Measurements from ENCODE around the gene FAR2. TPM values are rescaled to one million over a fixed set of nuclear protein-coding genes. Genes with fewer than 3 reads are reported as not detected.
"Not testable (repeated sequence)": the region's sequence is repeated elsewhere in the genome, so short reads cannot be mapped to it uniquely, and the experiment has no call there.

FAR2 gene
- total RNA-seq, 1 donor from 2014 or later = 13.5 TPM

- no peak for TF ChIP-seq CTCF (conservative IDR thresholded peaks at IDR 0.05; ENCODE audit: low read depth, low read length)
- no peak overlapping the region for H3K4me3 ChIP-seq (ENCODE audit: low read depth, low read length)
- no peak for DNase-seq (ENCODE audit: low read depth)
Measured at GRCh38 chr12:29256598-29256997, 107.5 kb downstream of the FAR2 start.

GRCh38 chr12:29257687-29258086 lies 108.6 kb downstream of the FAR2 start:
- not testable (repeated sequence) for H3K4me3 ChIP-seq (ENCODE audit: low read depth, low read length); DNase-seq (ENCODE audit: low read depth)

- DNase-seq (ENCODE audit: low read depth) = no peak
- no peak overlapping the region for H3K4me3 ChIP-seq (ENCODE audit: low read depth, low read length)
- no peak for TF ChIP-seq CTCF (conservative IDR thresholded peaks at IDR 0.05; ENCODE audit: low read depth, low read length)
Measured at GRCh38 chr12:29264424-29264823, 115.3 kb downstream of the FAR2 start.

GRCh38 chr12:29269706-29270408 lies 120.8 kb downstream of the FAR2 start:
- H3K4me3 ChIP-seq (ENCODE audit: low read depth, low read length) = no peak overlapping the region
- no peak for TF ChIP-seq CTCF (conservative IDR thresholded peaks at IDR 0.05; ENCODE audit: low read depth, low read length)
- no peak for DNase-seq (ENCODE audit: low read depth)

GRCh38 chr12:29270446-29270845 lies 121.4 kb downstream of the FAR2 start:
- no peak for TF ChIP-seq CTCF (conservative IDR thresholded peaks at IDR 0.05; ENCODE audit: low read depth, low read length)
- H3K4me3 ChIP-seq (ENCODE audit: low read depth, low read length) = no peak overlapping the region
- DNase-seq (ENCODE audit: low read depth) = no peak

- no peak overlapping the region for H3K4me3 ChIP-seq (ENCODE audit: low read depth, low read length)
- no peak for TF ChIP-seq CTCF (conservative IDR thresholded peaks at IDR 0.05; ENCODE audit: low read depth, low read length)
- no peak for DNase-seq (ENCODE audit: low read depth)
Measured at GRCh38 chr12:29273178-29273843, 124.2 kb downstream of the FAR2 start.

GRCh38 chr12:29275834-29276233 lies 126.8 kb downstream of the FAR2 start:
- no peak for DNase-seq (ENCODE audit: low read depth)
- H3K4me3 ChIP-seq (ENCODE audit: low read depth, low read length) = no peak overlapping the region
- TF ChIP-seq CTCF (conservative IDR thresholded peaks at IDR 0.05; ENCODE audit: low read depth, low read length) = no peak
